NCI-H748 (cell line): Measurements from ENCODE around the gene TUBB4A.

Source experiments
- DNase-seq: peaks from one replicate; lab custom pipeline; 2025; ENCODE audit not compliant: unreplicated experiment; lab: John Stamatoyannopoulos, UW

TUBB4A gene

GRCh38 chr19:6472713-6473112 lies 29.4 kb downstream of the TUBB4A start:
- peak; percentile 5 for DNase-seq

GRCh38 chr19:6471076-6471475 lies 31.0 kb downstream of the TUBB4A start:
- no peak for DNase-seq

GRCh38 chr19:6470173-6470572 lies 31.9 kb downstream of the TUBB4A start:
- DNase-seq, result no peak

- DNase-seq, result no peak
Measured at GRCh38 chr19:6467384-6467783, 34.7 kb downstream of the TUBB4A start.

- DNase-seq, result no peak
Measured at GRCh38 chr19:6466526-6467248, 35.4 kb downstream of the TUBB4A start.

GRCh38 chr19:6465663-6466062 lies 36.4 kb downstream of the TUBB4A start:
- DNase-seq, result no peak

- DNase-seq, result no peak
Measured at GRCh38 chr19:6465006-6465405, 37.1 kb downstream of the TUBB4A start.

- DNase-seq, result no peak
Measured at GRCh38 chr19:6464070-6464873, 37.8 kb downstream of the TUBB4A start, which contains the start of gene CRB3. CRB3 (plus strand) TSS chr19:6464271; CDS start chr19:6464702, 431 bp downstream.

- DNase-seq, result peak; percentile 97
Measured at GRCh38 chr19:6460099-6460884, 41.8 kb downstream of the TUBB4A start.

GRCh38 chr19:6459262-6460098 lies 42.6 kb downstream of the TUBB4A start, which contains the start of gene SLC25A23:
SLC25A23 (minus strand) TSS chr19:6459792; CDS start chr19:6459628, 164 bp downstream.
- DNase-seq, result peak; percentile 71

- peak; percentile 22 for DNase-seq
Measured at GRCh38 chr19:6458695-6459261, 43.3 kb downstream of the TUBB4A start.

GRCh38 chr19:6457958-6458694 lies 44.0 kb downstream of the TUBB4A start:
- no peak for DNase-seq

- no peak for DNase-seq
Measured at GRCh38 chr19:6455924-6456323, 46.2 kb downstream of the TUBB4A start.

GRCh38 chr19:6453951-6454565 lies 48.1 kb downstream of the TUBB4A start:
- no peak for DNase-seq

GRCh38 chr19:6452899-6453298 lies 49.2 kb downstream of the TUBB4A start:
- DNase-seq, result no peak

GRCh38 chr19:6452223-6452614 lies 49.9 kb downstream of the TUBB4A start:
- DNase-seq, result no peak

- DNase-seq, result no peak
Measured at GRCh38 chr19:6451583-6452222, 50.4 kb downstream of the TUBB4A start.

- DNase-seq, result no peak
Measured at GRCh38 chr19:6450166-6450565, 51.9 kb downstream of the TUBB4A start.

GRCh38 chr19:6448045-6448444 lies 54.1 kb downstream of the TUBB4A start:
- no peak for DNase-seq
